Measurements from ENCODE around the gene ASGR2. TPM values are rescaled to one million over a fixed set of nuclear protein-coding genes. Genes with fewer than 3 reads are reported as not detected.

The ASGR2 gene
- total and polyA plus RNA-seq, 2 of the 13 experiments (the other 11 are each of a cell fraction or from before 2014, with no cell fraction given) = 320 to 754 TPM

DNA sequence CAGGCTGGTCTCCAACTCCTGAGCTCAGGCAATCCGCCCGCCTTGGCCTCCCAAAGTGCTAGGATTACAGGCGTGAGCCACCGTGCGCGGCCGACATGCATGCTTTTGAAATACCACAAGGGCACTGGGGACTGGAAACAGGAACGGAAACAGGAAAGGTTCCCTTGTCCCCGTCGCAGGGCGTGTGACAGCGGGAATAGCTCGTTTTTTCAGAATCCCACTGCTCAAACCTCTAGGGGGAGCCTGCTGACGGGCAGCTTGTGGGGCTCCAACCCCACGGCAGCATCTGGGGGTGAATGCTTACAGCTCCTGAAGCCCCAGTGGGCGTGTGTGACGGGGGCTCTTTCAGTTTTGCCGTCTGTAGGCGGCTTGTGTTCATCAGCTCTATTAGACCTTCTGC lies 18.8 kb upstream of the ASGR2 start (continued):
- TF ChIP-seq, protein P1, sequence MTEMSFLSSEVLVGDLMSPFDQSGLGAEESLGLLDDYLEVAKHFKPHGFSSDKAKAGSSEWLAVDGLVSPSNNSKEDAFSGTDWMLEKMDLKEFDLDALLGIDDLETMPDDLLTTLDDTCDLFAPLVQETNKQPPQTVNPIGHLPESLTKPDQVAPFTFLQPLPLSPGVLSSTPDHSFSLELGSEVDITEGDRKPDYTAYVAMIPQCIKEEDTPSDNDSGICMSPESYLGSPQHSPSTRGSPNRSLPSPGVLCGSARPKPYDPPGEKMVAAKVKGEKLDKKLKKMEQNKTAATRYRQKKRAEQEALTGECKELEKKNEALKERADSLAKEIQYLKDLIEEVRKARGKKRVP (CRISPR knock-in tag; IDR thresholded peaks at IDR 0.05) = no peak
- TF ChIP-seq, protein P2, sequence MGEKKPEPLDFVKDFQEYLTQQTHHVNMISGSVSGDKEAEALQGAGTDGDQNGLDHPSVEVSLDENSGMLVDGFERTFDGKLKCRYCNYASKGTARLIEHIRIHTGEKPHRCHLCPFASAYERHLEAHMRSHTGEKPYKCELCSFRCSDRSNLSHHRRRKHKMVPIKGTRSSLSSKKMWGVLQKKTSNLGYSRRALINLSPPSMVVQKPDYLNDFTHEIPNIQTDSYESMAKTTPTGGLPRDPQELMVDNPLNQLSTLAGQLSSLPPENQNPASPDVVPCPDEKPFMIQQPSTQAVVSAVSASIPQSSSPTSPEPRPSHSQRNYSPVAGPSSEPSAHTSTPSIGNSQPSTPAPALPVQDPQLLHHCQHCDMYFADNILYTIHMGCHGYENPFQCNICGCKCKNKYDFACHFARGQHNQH (CRISPR knock-in tag; IDR thresholded peaks at IDR 0.05) = no peak
- no peak for TF ChIP-seq HES4 (CRISPR knock-in tag; IDR thresholded peaks at IDR 0.05; ENCODE audit: borderline replicate concordance)
- no peak for TF ChIP-seq IKZF1 (IDR thresholded peaks at IDR 0.05)
- no peak for TF ChIP-seq ZNF572 (CRISPR knock-in tag; IDR thresholded peaks at IDR 0.05)
- TF ChIP-seq, protein P3, sequence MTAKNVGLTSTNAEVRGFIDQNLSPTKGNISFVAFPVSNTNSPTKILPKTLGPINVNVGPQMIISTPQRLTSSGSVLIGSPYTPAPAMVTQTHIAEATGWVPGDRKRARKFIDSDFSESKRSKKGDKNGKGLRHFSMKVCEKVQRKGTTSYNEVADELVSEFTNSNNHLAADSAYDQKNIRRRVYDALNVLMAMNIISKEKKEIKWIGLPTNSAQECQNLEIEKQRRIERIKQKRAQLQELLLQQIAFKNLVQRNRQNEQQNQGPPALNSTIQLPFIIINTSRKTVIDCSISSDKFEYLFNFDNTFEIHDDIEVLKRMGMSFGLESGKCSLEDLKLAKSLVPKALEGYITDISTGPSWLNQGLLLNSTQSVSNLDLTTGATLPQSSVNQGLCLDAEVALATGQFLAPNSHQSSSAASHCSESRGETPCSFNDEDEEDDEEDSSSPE (CRISPR knock-in tag; IDR thresholded peaks at IDR 0.05) = no peak
- peak; percentile 60 for TF ChIP-seq ETV5 (CRISPR knock-in tag; IDR thresholded peaks at IDR 0.05; ENCODE audit: borderline replicate concordance)
- no peak for TF ChIP-seq KDM4B (CRISPR knock-in tag; IDR thresholded peaks at IDR 0.05)
- TF ChIP-seq, protein P4, sequence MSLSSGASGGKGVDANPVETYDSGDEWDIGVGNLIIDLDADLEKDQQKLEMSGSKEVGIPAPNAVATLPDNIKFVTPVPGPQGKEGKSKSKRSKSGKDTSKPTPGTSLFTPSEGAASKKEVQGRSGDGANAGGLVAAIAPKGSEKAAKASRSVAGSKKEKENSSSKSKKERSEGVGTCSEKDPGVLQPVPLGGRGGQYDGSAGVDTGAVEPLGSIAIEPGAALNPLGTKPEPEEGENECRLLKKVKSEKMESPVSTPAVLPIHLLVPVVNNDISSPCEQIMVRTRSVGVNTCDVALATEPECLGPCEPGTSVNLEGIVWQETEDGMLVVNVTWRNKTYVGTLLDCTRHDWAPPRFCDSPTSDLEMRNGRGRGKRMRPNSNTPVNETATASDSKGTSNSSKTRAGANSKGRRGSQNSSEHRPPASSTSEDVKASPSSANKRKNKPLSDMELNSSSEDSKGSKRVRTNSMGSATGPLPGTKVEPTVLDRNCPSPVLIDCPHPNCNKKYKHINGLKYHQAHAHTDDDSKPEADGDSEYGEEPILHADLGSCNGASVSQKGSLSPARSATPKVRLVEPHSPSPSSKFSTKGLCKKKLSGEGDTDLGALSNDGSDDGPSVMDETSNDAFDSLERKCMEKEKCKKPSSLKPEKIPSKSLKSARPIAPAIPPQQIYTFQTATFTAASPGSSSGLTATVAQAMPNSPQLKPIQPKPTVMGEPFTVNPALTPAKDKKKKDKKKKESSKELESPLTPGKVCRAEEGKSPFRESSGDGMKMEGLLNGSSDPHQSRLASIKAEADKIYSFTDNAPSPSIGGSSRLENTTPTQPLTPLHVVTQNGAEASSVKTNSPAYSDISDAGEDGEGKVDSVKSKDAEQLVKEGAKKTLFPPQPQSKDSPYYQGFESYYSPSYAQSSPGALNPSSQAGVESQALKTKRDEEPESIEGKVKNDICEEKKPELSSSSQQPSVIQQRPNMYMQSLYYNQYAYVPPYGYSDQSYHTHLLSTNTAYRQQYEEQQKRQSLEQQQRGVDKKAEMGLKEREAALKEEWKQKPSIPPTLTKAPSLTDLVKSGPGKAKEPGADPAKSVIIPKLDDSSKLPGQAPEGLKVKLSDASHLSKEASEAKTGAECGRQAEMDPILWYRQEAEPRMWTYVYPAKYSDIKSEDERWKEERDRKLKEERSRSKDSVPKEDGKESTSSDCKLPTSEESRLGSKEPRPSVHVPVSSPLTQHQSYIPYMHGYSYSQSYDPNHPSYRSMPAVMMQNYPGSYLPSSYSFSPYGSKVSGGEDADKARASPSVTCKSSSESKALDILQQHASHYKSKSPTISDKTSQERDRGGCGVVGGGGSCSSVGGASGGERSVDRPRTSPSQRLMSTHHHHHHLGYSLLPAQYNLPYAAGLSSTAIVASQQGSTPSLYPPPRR (CRISPR knock-in tag; IDR thresholded peaks at IDR 0.05; ENCODE audit: borderline replicate concordance) = no peak
- TF ChIP-seq ZNF34 (CRISPR knock-in tag; IDR thresholded peaks at IDR 0.05; ENCODE audit: borderline replicate concordance) = no peak
- no peak for TF ChIP-seq NFYC (CRISPR knock-in tag; IDR thresholded peaks at IDR 0.05)
- TF ChIP-seq ZNF577 (CRISPR knock-in tag; IDR thresholded peaks at IDR 0.05; ENCODE audit: borderline replicate concordance, low read depth) = no peak
- TF ChIP-seq, protein P5, sequence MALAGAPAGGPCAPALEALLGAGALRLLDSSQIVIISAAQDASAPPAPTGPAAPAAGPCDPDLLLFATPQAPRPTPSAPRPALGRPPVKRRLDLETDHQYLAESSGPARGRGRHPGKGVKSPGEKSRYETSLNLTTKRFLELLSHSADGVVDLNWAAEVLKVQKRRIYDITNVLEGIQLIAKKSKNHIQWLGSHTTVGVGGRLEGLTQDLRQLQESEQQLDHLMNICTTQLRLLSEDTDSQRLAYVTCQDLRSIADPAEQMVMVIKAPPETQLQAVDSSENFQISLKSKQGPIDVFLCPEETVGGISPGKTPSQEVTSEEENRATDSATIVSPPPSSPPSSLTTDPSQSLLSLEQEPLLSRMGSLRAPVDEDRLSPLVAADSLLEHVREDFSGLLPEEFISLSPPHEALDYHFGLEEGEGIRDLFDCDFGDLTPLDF (CRISPR knock-in tag; IDR thresholded peaks at IDR 0.05) = no peak
- TF ChIP-seq, protein P6, sequence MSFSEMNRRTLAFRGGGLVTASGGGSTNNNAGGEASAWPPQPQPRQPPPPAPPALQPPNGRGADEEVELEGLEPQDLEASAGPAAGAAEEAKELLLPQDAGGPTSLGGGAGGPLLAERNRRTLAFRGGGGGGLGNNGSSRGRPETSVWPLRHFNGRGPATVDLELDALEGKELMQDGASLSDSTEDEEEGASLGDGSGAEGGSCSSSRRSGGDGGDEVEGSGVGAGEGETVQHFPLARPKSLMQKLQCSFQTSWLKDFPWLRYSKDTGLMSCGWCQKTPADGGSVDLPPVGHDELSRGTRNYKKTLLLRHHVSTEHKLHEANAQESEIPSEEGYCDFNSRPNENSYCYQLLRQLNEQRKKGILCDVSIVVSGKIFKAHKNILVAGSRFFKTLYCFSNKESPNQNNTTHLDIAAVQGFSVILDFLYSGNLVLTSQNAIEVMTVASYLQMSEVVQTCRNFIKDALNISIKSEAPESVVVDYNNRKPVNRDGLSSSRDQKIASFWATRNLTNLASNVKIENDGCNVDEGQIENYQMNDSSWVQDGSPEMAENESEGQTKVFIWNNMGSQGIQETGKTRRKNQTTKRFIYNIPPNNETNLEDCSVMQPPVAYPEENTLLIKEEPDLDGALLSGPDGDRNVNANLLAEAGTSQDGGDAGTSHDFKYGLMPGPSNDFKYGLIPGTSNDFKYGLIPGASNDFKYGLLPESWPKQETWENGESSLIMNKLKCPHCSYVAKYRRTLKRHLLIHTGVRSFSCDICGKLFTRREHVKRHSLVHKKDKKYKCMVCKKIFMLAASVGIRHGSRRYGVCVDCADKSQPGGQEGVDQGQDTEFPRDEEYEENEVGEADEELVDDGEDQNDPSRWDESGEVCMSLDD (CRISPR knock-in tag; IDR thresholded peaks at IDR 0.05; ENCODE audit: borderline replicate concordance) = peak; percentile 62; the same call in 1 of the 2 replicates
- TF ChIP-seq ZNF749 (CRISPR knock-in tag; IDR thresholded peaks at IDR 0.05; ENCODE audit: borderline replicate concordance) = no peak
- peak; percentile 58; the same call in 1 of the 2 replicates for TF ChIP-seq HOXA3 (CRISPR knock-in tag; IDR thresholded peaks at IDR 0.05)
- no peak for TF ChIP-seq SNAPC2 (CRISPR knock-in tag; IDR thresholded peaks at IDR 0.05)
- TF ChIP-seq THAP11 (CRISPR knock-in tag; IDR thresholded peaks at IDR 0.05) = peak; percentile 34; the same call in 1 of the 2 replicates
- TF ChIP-seq NFRKB (IDR thresholded peaks at IDR 0.05) = no peak
